MG63 (cell line): ENCODE measurements around the gene RNF213. TPM values are rescaled to one million over a fixed set of nuclear protein-coding genes. Genes with fewer than 3 reads are reported as not detected.
"Not testable (repeated sequence)": the region's sequence is repeated elsewhere in the genome, so short reads cannot be mapped to it uniquely, and the experiment has no call there.

Experiments
- DNase-seq: peaks from one replicate; pipeline ENCODE4 v3.0.0-alpha.2; 2020
- H3K27me3 ChIP-seq: fragments of 250-450 bp; sonication (Bioruptor Pico); 2 replicates; pipeline ENCODE4 v1.5.1; 2020; ENCODE audit warnings: mild to moderate bottlenecking, moderate library complexity
- H3K36me3 ChIP-seq: fragments of 250-450 bp; sonication (Bioruptor Pico); 2 replicates; pipeline ENCODE4 v1.5.1; 2020; ENCODE audit warnings: mild to moderate bottlenecking, moderate library complexity
- H3K4me3 ChIP-seq: fragments of 250-450 bp; sonication (Bioruptor Pico); 2 replicates; pipeline ENCODE4 v1.5.1; 2020; ENCODE audit warnings: mild to moderate bottlenecking, moderate library complexity
- H3K9me3 ChIP-seq: fragments of 250-450 bp; sonication (Bioruptor Pico); 2 replicates; pipeline ENCODE4 v1.5.1; 2020; ENCODE audit warnings: mild to moderate bottlenecking, moderate library complexity
- total RNA-seq: library from RNA; depleted of rRNA; stranded (reverse); fragments of >200 nt; shearing (Covaris generic); gene quantifications from 2 replicates; pipeline ENCODE4 v1.2.3, GENCODE V29; 2014; ENCODE audit warnings: low replicate concordance

The RNF213 gene
- total RNA-seq, 1 experiment from 2014 or later, result 22.5 TPM

GRCh38 chr17:80410441-80411087 lies 149.9 kb downstream of the RNF213 start:
- not testable (repeated sequence) for H3K27me3 ChIP-seq, H3K4me3 ChIP-seq, DNase-seq, H3K9me3 ChIP-seq, H3K36me3 ChIP-seq

- Histone ChIP-seq H3K27me3 (no peaks in the 10 kb centered on the region; the same call in 1 of the 2 replicates), H3K9me3 (no peaks in the 10 kb centered on the region), H3K4me3 (peak overlapping the region; percentile 100), H3K36me3 (peaks cover 19% of the 10 kb centered on the region)
- no peak for DNase-seq
Measured at GRCh38 chr17:80413771-80414507, 153.3 kb downstream of the RNF213 start.

- H3K36me3 ChIP-seq, result peaks cover 19% of the 10 kb centered on the region
- H3K9me3 ChIP-seq, result no peaks in the 10 kb centered on the region
- DNase-seq, result no peak
- H3K4me3 ChIP-seq, result peak overlapping the region; percentile 100
- H3K27me3 ChIP-seq, result no peaks in the 10 kb centered on the region; the same call in 1 of the 2 replicates
Measured at GRCh38 chr17:80414508-80414802, 153.8 kb downstream of the RNF213 start.

GRCh38 chr17:80414803-80415625 lies 154.4 kb downstream of the RNF213 start, which contains the start of gene ENDOV:
Gene ENDOV (plus strand): TSS chr17:80415167. CDS start chr17:80415195, 28 bp downstream.
- DNase-seq, result peak; percentile 95
- peaks cover 19% of the 10 kb centered on the region for H3K36me3 ChIP-seq
- H3K27me3 ChIP-seq, result no peaks in the 10 kb centered on the region; the same call in 1 of the 2 replicates
- peak within 1 kb of the TSS; percentile 100 for H3K4me3 ChIP-seq
- no peaks in the 10 kb centered on the region for H3K9me3 ChIP-seq

- DNase-seq, result no peak
- H3K36me3 ChIP-seq, result peaks cover 19% of the 10 kb centered on the region
Measured at GRCh38 chr17:80415626-80416137, 155.0 kb downstream of the RNF213 start.

GRCh38 chr17:80416260-80416939 lies 155.7 kb downstream of the RNF213 start:
- Histone ChIP-seq H3K36me3 (peaks cover 19% of the 10 kb centered on the region), H3K4me3 (peak overlapping the region; percentile 100), H3K27me3 (no peaks in the 10 kb centered on the region; the same call in 1 of the 2 replicates), H3K9me3 (no peaks in the 10 kb centered on the region)
- no peak for DNase-seq

More at GRCh38 chr17:80415626-80416137, 155.0 kb downstream of the RNF213 start:
- Histone ChIP-seq H3K27me3 (no peaks in the 10 kb centered on the region; the same call in 1 of the 2 replicates), H3K4me3 (peak overlapping the region; percentile 100), H3K9me3 (no peaks in the 10 kb centered on the region)

GRCh38 chr17:80416940-80417293 lies 156.3 kb downstream of the RNF213 start:
- Histone ChIP-seq H3K27me3 (no peaks in the 10 kb centered on the region; the same call in 1 of the 2 replicates), H3K9me3 (no peaks in the 10 kb centered on the region), H3K36me3 (peaks cover 19% of the 10 kb centered on the region), H3K4me3 (no peak overlapping the region)
- DNase-seq, result no peak

GRCh38 chr17:80418589-80418988 lies 157.9 kb downstream of the RNF213 start:
- H3K4me3 ChIP-seq, result no peak overlapping the region
- DNase-seq, result no peak
- H3K9me3 ChIP-seq, result no peaks in the 10 kb centered on the region
- H3K36me3 ChIP-seq, result peaks cover 19% of the 10 kb centered on the region
- H3K27me3 ChIP-seq, result no peaks in the 10 kb centered on the region; the same call in 1 of the 2 replicates

- no peaks in the 10 kb centered on the region for H3K27me3 ChIP-seq
- no peak for DNase-seq
- H3K36me3 ChIP-seq, result peaks cover 19% of the 10 kb centered on the region
- no peaks in the 10 kb centered on the region for H3K9me3 ChIP-seq
- H3K4me3 ChIP-seq, result no peak overlapping the region
Measured at GRCh38 chr17:80419255-80419654, 158.6 kb downstream of the RNF213 start.

GRCh38 chr17:80421381-80422090 lies 160.9 kb downstream of the RNF213 start:
- no peak for DNase-seq
- Histone ChIP-seq H3K36me3 (peaks cover 17% of the 10 kb centered on the region), H3K9me3 (no peaks in the 10 kb centered on the region), H3K27me3 (no peaks in the 10 kb centered on the region), H3K4me3 (no peak overlapping the region)

GRCh38 chr17:80422276-80422675 lies 161.6 kb downstream of the RNF213 start:
- Histone ChIP-seq H3K9me3 (no peaks in the 10 kb centered on the region), H3K27me3 (no peaks in the 10 kb centered on the region), H3K4me3 (no peak overlapping the region), H3K36me3 (peaks cover 13% of the 10 kb centered on the region)
- no peak for DNase-seq

- Histone ChIP-seq H3K36me3 (peaks cover 9% of the 10 kb centered on the region), H3K4me3 (no peak overlapping the region), H3K9me3 (no peaks in the 10 kb centered on the region), H3K27me3 (no peaks in the 10 kb centered on the region)
- DNase-seq, result peak; percentile 49
Measured at GRCh38 chr17:80422981-80423380, 162.3 kb downstream of the RNF213 start.

GRCh38 chr17:80423536-80424225 lies 163.0 kb downstream of the RNF213 start:
- H3K36me3 ChIP-seq, result peaks cover 5% of the 10 kb centered on the region; the same call in 1 of the 2 replicates
- H3K9me3 ChIP-seq, result no peaks in the 10 kb centered on the region
- no peaks in the 10 kb centered on the region for H3K27me3 ChIP-seq
- no peak overlapping the region for H3K4me3 ChIP-seq
- no peak for DNase-seq

- Histone ChIP-seq H3K27me3 (no peaks in the 10 kb centered on the region), H3K36me3 (peaks cover 5% of the 10 kb centered on the region; the same call in 1 of the 2 replicates), H3K9me3 (no peaks in the 10 kb centered on the region), H3K4me3 (no peak overlapping the region)
- no peak for DNase-seq
Measured at GRCh38 chr17:80424261-80424660, 163.6 kb downstream of the RNF213 start.
